GM19324 (cell line): ENCODE results near the gene BTN1A1.
"Not testable (repeated sequence)": the region's sequence is repeated elsewhere in the genome, so short reads cannot be mapped to it uniquely, and the experiment has no call there.

Experiments
- ATAC-seq: cut with Tn5 transposase; IDR thresholded peaks from one replicate; pipeline ENCODE4 v1.9.1; 2021; ENCODE audit warnings: mild to moderate bottlenecking, moderate library complexity; ENCODE audit not compliant: unreplicated experiment, low FRiP score

Gene BTN1A1

GRCh38 chr6:26534681-26535465 lies 34.8 kb downstream of the BTN1A1 start:
- no peak for ATAC-seq

DNA sequence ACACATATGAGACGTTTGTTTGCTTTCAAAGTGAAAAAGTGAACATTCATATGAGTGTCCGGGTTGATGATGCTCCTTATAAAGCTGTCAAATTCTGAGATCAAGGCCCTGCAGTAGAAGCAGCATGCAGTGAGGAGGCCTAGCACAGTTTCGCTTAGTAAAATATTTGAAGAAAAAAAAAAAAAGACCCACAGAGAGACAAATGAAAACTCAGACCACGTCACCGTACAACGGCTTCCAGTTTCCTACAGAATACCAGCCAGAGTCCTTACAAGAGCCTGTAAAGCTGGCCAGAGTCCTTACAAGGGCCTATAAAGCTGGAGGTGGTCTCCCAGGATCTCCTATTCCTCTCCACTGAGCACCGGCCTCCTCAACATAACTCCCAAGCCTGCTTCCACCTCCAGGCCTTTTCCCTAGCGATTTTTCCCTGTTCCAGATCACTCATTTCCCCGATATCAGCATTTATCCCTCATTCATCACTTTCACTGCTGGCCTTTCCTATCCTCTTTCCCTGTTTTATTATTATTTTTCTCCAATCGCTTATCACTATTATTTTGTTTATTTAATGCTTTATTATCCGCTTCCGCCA lies 36.6 kb downstream of the BTN1A1 start:
- no peak for ATAC-seq

GRCh38 chr6:26537160-26537845 lies 37.2 kb downstream of the BTN1A1 start:
- ATAC-seq: peak; percentile 41

DNA sequence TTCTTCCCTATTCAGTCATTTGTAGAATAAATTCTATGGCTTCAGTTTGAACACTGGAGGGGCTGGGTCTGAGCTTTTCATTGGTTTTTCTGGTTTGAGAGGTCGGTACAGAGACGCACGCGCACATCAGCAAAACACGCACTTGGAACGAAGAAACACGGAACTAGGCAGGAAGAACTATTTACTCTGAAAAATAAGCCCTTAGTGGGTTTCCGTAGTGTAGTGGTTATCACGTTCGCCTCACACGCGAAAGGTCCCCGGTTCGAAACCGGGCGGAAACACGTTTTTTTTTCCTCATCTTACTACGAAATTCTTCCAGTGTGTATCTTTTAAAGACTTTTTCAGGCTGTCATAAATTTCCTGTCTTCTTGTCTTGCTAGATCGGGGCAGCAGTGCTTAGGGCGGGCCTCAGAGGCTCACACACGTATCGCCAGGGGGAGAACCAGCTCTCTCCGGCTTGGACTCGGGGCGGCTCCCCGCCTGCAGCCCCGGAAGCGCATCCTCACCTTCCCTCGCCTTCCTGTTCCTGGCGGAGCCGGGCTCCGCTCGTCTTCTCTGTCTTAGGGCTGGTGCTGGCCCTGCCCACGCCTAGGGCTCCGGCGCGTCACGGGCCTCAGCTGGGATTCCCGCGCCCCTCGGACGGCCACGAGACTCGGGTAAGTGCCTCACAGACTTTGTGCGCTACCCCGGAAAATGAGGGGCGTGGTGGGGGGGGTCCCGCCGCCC lies 37.9 kb downstream of the BTN1A1 start, which contains the start of gene HMGN4:
TSS of gene HMGN4 (plus strand) at position 521 of the 726 bp plus-strand sequence. CDS start 6,841 bp downstream, outside the sequence.
- peak; percentile 66 for ATAC-seq

DNA sequence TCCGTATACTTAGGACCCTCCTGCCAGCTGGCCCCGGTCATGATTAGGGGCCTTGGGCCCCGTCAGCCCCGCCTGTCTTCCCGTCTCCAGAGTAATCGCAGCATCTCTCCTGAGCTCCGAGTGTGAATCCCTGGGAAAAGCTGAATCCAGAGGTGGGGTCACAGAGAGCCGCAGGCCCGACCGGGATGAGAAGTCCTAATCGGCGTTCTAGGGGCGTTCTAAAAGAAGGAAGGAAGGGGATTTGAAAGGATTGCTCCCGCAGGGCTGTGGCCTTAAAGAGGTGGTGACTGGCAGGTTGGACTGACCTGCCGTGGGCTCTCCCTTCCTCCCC lies 38.4 kb downstream of the BTN1A1 start:
- ATAC-seq: no peak

- ATAC-seq: no peak
Observed at GRCh38 chr6:26539071-26539615, 39.0 kb downstream of the BTN1A1 start.

GRCh38 chr6:26541579-26541978 lies 41.5 kb downstream of the BTN1A1 start:
- no peak for ATAC-seq

DNA sequence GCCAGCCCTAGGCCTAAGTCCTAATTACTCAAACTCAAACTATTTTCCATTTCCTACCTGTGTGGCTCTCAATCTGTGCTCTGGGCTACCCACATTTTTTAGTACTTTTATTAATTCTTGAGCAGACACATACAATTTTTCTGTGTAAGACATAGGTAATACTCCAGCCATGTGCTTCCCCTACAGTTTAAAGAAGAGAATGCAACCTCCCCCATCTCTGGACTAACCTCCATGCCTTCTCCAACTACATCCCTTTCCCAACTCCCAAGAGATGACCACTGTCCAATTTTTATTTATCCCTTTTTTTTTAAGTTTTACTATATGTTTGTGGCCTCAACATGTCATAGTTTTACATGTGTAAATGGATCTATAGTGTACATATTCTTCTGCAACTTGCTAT lies 43.9 kb downstream of the BTN1A1 start:
- no peak for ATAC-seq

- ATAC-seq: no peak
Observed at GRCh38 chr6:26544473-26544872, 44.4 kb downstream of the BTN1A1 start.

DNA sequence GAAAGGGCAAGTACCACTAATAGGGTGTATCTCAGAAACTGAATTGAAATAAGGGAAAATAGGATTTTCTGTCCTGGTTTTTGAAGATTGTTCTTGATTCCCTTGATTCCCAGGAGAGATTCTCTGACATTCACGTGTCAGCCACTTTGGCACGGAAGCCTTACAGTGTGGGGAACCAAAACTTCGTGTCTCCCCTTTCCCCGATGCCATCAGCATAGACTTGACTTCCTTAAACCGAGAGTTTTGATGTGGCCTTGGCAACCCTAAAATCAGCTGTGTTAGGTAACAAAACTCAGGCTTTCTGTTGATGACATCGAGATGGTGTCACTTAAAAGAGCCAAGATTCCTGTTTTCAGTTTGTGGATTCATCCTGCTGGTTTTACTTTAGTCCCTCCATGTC lies 45.5 kb downstream of the BTN1A1 start:
- ATAC-seq: no peak

- ATAC-seq: not testable (repeated sequence)
Observed at GRCh38 chr6:26547363-26547762, 47.3 kb downstream of the BTN1A1 start.

DNA sequence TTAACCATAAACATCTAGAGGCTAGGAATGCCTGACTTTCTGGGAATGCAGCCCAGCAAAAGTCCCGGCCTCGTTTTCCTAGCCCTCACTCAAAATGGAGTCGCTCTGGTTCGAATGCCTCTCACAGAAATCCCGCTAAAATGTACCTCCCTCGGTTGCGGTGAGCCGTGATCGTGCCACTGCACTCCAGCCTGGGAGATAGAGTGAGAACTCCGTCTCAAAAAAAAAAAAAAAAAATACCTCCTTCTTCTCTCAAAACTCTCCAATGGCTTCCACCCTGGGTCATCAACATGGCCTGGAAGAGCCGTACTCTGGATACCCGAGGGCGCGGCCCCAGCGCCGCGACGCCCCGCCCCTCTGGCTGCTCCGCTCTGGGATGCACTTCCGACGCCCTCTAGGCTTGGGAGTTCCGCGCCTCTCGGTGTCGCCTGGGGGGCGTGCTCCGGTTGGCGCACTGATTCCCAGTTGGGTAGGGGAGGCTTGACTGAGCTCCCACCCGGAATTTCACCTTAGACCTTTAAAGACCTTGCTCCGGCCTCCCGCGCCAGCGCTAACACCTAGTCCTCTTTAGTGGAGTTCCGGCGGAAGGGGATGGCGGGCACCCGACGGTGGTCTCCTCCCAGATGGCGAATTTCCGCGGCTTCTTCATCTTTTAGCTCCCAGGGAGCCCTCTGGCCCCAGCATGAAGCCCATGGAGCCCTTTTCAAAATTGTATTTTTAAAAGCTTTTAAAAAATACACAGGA lies 50.3 kb downstream of the BTN1A1 start:
- ATAC-seq: no peak

- ATAC-seq: no peak
Observed at GRCh38 chr6:26552205-26552604, 52.1 kb downstream of the BTN1A1 start.

DNA sequence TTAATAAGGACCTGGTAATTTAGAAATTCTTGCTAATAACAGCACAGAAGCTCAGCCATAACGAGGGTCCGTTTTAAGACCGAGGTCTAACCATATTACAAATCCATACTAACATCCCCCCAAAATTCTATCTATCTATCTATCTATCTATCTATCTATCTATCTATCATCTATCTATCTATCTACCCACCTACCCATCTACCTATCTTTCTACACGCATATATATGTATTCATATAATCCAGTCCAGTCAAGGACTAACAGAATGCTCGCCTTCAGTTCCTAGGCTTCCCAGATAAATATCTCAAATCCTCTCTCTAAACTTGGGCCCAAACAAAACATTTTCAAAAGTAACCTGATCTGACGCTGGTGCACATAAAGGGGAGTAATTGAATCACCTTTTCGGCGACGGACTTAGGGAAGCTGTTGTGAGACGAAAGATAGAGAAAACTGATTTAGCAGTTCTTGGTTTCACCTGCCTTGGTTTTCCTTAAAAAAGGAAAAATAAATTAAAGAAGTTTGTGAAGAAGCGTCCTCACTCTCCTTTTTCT lies 52.6 kb downstream of the BTN1A1 start:
- ATAC-seq: no peak

- peak; percentile 34 for ATAC-seq
Observed at GRCh38 chr6:26553264-26553634, 53.1 kb downstream of the BTN1A1 start.

DNA sequence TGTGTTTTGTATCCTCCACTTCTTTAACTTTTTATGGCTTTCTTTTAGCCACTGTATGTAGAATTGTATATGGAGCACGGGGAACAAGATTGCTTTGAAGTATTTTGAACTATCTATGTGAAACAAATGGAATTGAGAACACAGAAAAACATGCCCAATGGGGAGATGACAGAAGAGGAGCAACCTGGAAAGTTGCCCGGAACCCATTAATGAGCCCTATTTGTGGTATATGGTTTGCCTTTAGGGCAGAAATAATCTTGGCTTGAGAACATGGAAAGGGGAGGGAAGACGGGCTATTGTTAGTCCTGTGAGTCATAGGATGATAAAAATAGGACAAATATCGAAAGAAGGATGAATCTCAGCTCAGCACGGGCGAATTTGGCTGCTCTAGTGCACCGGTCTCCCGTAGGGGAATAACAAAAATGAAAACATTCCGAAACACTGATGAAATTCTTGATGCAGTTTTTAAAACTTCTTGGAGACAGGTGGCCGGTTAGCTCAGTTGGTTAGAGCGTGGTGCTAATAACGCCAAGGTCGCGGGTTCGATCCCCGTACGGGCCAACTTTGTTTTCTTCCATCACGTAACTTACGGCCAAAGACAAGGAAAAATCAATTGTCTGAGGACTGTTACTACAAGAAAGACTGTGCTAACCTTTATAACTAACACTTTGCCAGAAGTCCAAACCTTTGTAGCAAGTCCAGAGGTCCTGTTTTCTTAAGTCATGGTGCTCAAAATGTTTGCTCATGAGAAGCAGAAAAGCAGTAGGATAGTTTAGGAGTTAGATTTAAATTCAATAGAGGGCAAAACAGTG lies 53.7 kb downstream of the BTN1A1 start:
- peak; percentile 46 for ATAC-seq

- ATAC-seq: no peak
Observed at GRCh38 chr6:26554447-26554696, 54.3 kb downstream of the BTN1A1 start.

- peak; percentile 40 for ATAC-seq
Observed at GRCh38 chr6:26554697-26555504, 54.8 kb downstream of the BTN1A1 start.
